Sigmoid colon (tissue), 4 donors: Measurements from ENCODE around the gene PI4KA.

Source experiments
- CTCF ChIP-seq, 4 experiments: fragments of 450-650 bp in 3 of 4; fragments of 200-600 bp in 1 of 4; IDR thresholded peaks; one replicate each; pipeline ENCODE4 v1.5.1; 2016 to 2019; ENCODE audit warnings: antibody characterized with exemption in 4 of 4, mild to moderate bottlenecking in 3 of 4, moderate library complexity in 2 of 4
- POLR2A ChIP-seq, 2 donors: fragments of 450-650 bp; IDR thresholded peaks; one replicate each; pipeline ENCODE4 v1.6.1; 2016; ENCODE audit warnings: antibody characterized with exemption in 2 of 2, mild to moderate bottlenecking in 2 of 2, moderate library complexity in 2 of 2
- POLR2AphosphoS5 ChIP-seq, 4 donors: sonication (generic); formaldehyde crosslinking; IDR thresholded peaks; one replicate each; pipeline ENCODE4 v1.6.1; 2017; ENCODE audit warnings: antibody characterized with exemption in 4 of 4

GRCh38 chr22:20859615-20860014, 1.0 kb upstream of the PI4KA start:
- no peak for TF ChIP-seq CTCF (IDR thresholded peaks at IDR 0.05)
- TF ChIP-seq POLR2AphosphoS5 (IDR thresholded peaks at IDR 0.05): no peak
- no peak for TF ChIP-seq POLR2A (IDR thresholded peaks at IDR 0.05)
